SK-N-DZ (cell line): ENCODE measurements around the gene LYPD6B.

Experiments
- DNase-seq: peaks from one replicate; pipeline ENCODE4 v3.0.0-alpha.2; 2015; ENCODE audit warnings: low spot score

The LYPD6B gene

GRCh38 chr2:149156971-149157740, 118.7 kb downstream of the LYPD6B start:
- DNase-seq = no peak

GRCh38 chr2:149158957-149159356, 120.5 kb downstream of the LYPD6B start:
- DNase-seq = no peak

GRCh38 chr2:149160195-149160594, 121.7 kb downstream of the LYPD6B start:
- DNase-seq = no peak

- DNase-seq = no peak
Measured at GRCh38 chr2:149160701-149161217, 122.3 kb downstream of the LYPD6B start.

GRCh38 chr2:149161481-149162225, 123.2 kb downstream of the LYPD6B start:
- DNase-seq = no peak

GRCh38 chr2:149164296-149164695, 125.8 kb downstream of the LYPD6B start:
- no peak for DNase-seq

- no peak for DNase-seq
Measured at GRCh38 chr2:149164827-149165226, 126.3 kb downstream of the LYPD6B start.

GRCh38 chr2:149167001-149167780, 128.7 kb downstream of the LYPD6B start:
- no peak for DNase-seq

- DNase-seq = no peak
Measured at GRCh38 chr2:149167941-149168340, 129.4 kb downstream of the LYPD6B start.

- DNase-seq = no peak
Measured at GRCh38 chr2:149169656-149170055, 131.2 kb downstream of the LYPD6B start.

GRCh38 chr2:149170156-149170555, 131.7 kb downstream of the LYPD6B start:
- no peak for DNase-seq

- no peak for DNase-seq
Measured at GRCh38 chr2:149170911-149171310, 132.4 kb downstream of the LYPD6B start.

- no peak for DNase-seq
Measured at GRCh38 chr2:149173220-149173619, 134.7 kb downstream of the LYPD6B start.

- DNase-seq = no peak
Measured at GRCh38 chr2:149175956-149176355, 137.5 kb downstream of the LYPD6B start.

GRCh38 chr2:149178612-149179011, 140.1 kb downstream of the LYPD6B start:
- DNase-seq = no peak

GRCh38 chr2:149180226-149180875, 141.9 kb downstream of the LYPD6B start:
- DNase-seq = no peak

GRCh38 chr2:149183187-149183586, 144.7 kb downstream of the LYPD6B start:
- no peak for DNase-seq

GRCh38 chr2:149184991-149185390, 146.5 kb downstream of the LYPD6B start:
- no peak for DNase-seq

- no peak for DNase-seq
Measured at GRCh38 chr2:149185942-149186490, 147.5 kb downstream of the LYPD6B start.

- DNase-seq = no peak
Measured at GRCh38 chr2:149187057-149187456, 148.6 kb downstream of the LYPD6B start.

GRCh38 chr2:149188291-149188690, 149.8 kb downstream of the LYPD6B start:
- DNase-seq = no peak
